Activated CD8-positive, alpha-beta T cell treated with anti-CD3 and anti-CD28 coated beads for 36 hours (primary cell): ENCODE data around the gene UBXN6. TPM values are rescaled to one million over a fixed set of nuclear protein-coding genes. Genes with fewer than 3 reads are reported as not detected.

ENCODE experiments used
- ATAC-seq: fragments of 200-7000 bp; cut with Tn5 transposase; one replicate; pipeline ENCODE4 v1.10.0; 2021; ENCODE audit warnings: mild to moderate bottlenecking, moderate library complexity
- CTCF ChIA-PET: fragments of 350-600 bp; sonication (Branson Sonifier 250); formaldehyde crosslinking; loops from one replicate; lab custom pipeline; 2021; ENCODE audit warnings: antibody characterized with exemption; lab: Charles Lee
- POLR2A ChIA-PET: fragments of 350-600 bp; sonication (Branson Sonifier 250); formaldehyde crosslinking; loops from one replicate; lab custom pipeline; 2021; ENCODE audit warnings: antibody characterized with exemption; lab: Charles Lee
- DNase-seq: peaks from one replicate; pipeline ENCODE4 v3.0.0-alpha.2; 2020
- H3K27ac Mint-ChIP-seq: one replicate; pipeline ENCODE4 v1.8.0; 2021; ENCODE audit warnings: mild to moderate bottlenecking, mixed read lengths
- H3K27me3 Mint-ChIP-seq: one replicate; pipeline ENCODE4 v1.8.0; 2021; ENCODE audit warnings: mixed read lengths
- H3K36me3 Mint-ChIP-seq: one replicate; pipeline ENCODE4 v1.8.0; 2021; ENCODE audit warnings: low read depth, mixed read lengths
- H3K4me1 Mint-ChIP-seq: one replicate; pipeline ENCODE4 v1.8.0; 2021; ENCODE audit warnings: low read depth, mixed read lengths
- H3K4me3 Mint-ChIP-seq: one replicate; pipeline ENCODE4 v1.8.0; 2021; ENCODE audit warnings: mild to moderate bottlenecking, moderate library complexity, mixed read lengths
- H3K9me3 Mint-ChIP-seq: one replicate; pipeline ENCODE4 v1.8.0; 2021; ENCODE audit warnings: mixed read lengths
- CTCF ChIP-seq: fragments of 200-600 bp; IDR thresholded peaks from one replicate; pipeline ENCODE4 v1.8.0; 2022; ENCODE audit warnings: antibody characterized with exemption, mild to moderate bottlenecking
- intact Hi-C: fragments of 100-400 bp; cut with micrococcal nuclease; formaldehyde crosslinking; loops from one replicate; pipeline ENCODE4 v1.10.0; 2022
- total RNA-seq, 2 experiments: library from RNA; stranded (reverse); gene quantifications; one replicate each; pipeline ENCODE4 v1.2.3, GENCODE V29; 2021

UBXN6 gene
- total RNA-seq, 2 experiments from 2014 or later = 35.8 to 36.5 TPM

GRCh38 chr19:4498694-4499093 lies 41.1 kb upstream of the UBXN6 start:
- TF ChIP-seq CTCF = no peak
- no peaks in the 10 kb centered on the region for H3K27me3 Mint-ChIP-seq
- CTCF ChIA-PET = no interaction called here
- no peak overlapping the region for H3K27ac Mint-ChIP-seq
- H3K4me3 Mint-ChIP-seq = no peak overlapping the region
- ATAC-seq (no peak), DNase-seq (no peak)
- H3K9me3 Mint-ChIP-seq = no peaks in the 10 kb centered on the region
- H3K36me3 Mint-ChIP-seq = no peaks in the 10 kb centered on the region
- no peaks in the 10 kb centered on the region for H3K4me1 Mint-ChIP-seq
- intact Hi-C loops = no loop called here
- POLR2A ChIA-PET = no interaction called here

GRCh38 chr19:4497770-4498389 lies 40.3 kb upstream of the UBXN6 start:
- Mint-ChIP-seq H3K9me3 (no peaks in the 10 kb centered on the region), H3K36me3 (no peaks in the 10 kb centered on the region), H3K4me1 (no peaks in the 10 kb centered on the region), H3K27ac (no peak overlapping the region), H3K27me3 (no peaks in the 10 kb centered on the region), H3K4me3 (no peak overlapping the region)
- ChIA-PET POLR2A (interaction anchor here (0.9 kb wide), 1 partner anchor 28 kb away, joined by 3 read pairs; no protein-coding TSS in a partner anchor), CTCF (no interaction called here)
- no peak for ATAC-seq
- TF ChIP-seq CTCF = no peak
- no peak for DNase-seq
- intact Hi-C loops = no loop called here

- Mint-ChIP-seq H3K36me3 (no peaks in the 10 kb centered on the region), H3K27me3 (no peaks in the 10 kb centered on the region), H3K4me1 (no peaks in the 10 kb centered on the region), H3K27ac (no peak overlapping the region), H3K9me3 (no peaks in the 10 kb centered on the region), H3K4me3 (no peak overlapping the region)
- ATAC-seq = no peak
- POLR2A ChIA-PET = no interaction called here
- no peak for DNase-seq
- intact Hi-C loops = no loop called here
- CTCF ChIA-PET = no interaction called here
- TF ChIP-seq CTCF = no peak
Measured at GRCh38 chr19:4496304-4496703, 38.7 kb upstream of the UBXN6 start.

- POLR2A ChIA-PET = no interaction called here
- Mint-ChIP-seq H3K9me3 (no peaks in the 10 kb centered on the region), H3K27ac (no peak overlapping the region), H3K27me3 (no peaks in the 10 kb centered on the region), H3K4me1 (no peaks in the 10 kb centered on the region), H3K36me3 (no peaks in the 10 kb centered on the region), H3K4me3 (no peak overlapping the region)
- intact Hi-C loops = no loop called here
- CTCF ChIA-PET = no interaction called here
- ATAC-seq (peak; percentile 55), DNase-seq (no peak)
- TF ChIP-seq CTCF = no peak
Measured at GRCh38 chr19:4495471-4495870, 37.9 kb upstream of the UBXN6 start.

GRCh38 chr19:4494691-4495064 lies 37.1 kb upstream of the UBXN6 start:
- no peak overlapping the region for H3K4me3 Mint-ChIP-seq

More at GRCh38 chr19:4494691-4495064, 37.1 kb upstream of the UBXN6 start:
- no peak for DNase-seq
- intact Hi-C loops = no loop called here
- H3K27ac Mint-ChIP-seq = no peak overlapping the region
- H3K27me3 Mint-ChIP-seq = no peaks in the 10 kb centered on the region
- ChIA-PET CTCF (no interaction called here), POLR2A (no interaction called here)
- H3K9me3 Mint-ChIP-seq = no peaks in the 10 kb centered on the region
- no peak for TF ChIP-seq CTCF
- no peak for ATAC-seq
- no peaks in the 10 kb centered on the region for H3K4me1 Mint-ChIP-seq
- H3K36me3 Mint-ChIP-seq = peaks cover 4% of the 10 kb centered on the region
